HK-2 (cell line): ENCODE results near the gene FGFBP2.
A peak's percentile ranks its signal among the peaks of the same experiment; 100 is the strongest.
"Not testable (repeated sequence)": the region's sequence is repeated elsewhere in the genome, so short reads cannot be mapped to it uniquely, and the experiment has no call there.

Experiments used
- DNase-seq: peaks from one replicate; pipeline ENCODE4 v3.0.0-alpha.2; 2018; ENCODE audit not compliant: unreplicated experiment

FGFBP2 gene

GRCh38 chr4:15930314-15930713 lies 32.7 kb downstream of the FGFBP2 start:
- DNase-seq = no peak

- DNase-seq = no peak
Observed at GRCh38 chr4:15929540-15929939, 33.4 kb downstream of the FGFBP2 start.

DNA sequence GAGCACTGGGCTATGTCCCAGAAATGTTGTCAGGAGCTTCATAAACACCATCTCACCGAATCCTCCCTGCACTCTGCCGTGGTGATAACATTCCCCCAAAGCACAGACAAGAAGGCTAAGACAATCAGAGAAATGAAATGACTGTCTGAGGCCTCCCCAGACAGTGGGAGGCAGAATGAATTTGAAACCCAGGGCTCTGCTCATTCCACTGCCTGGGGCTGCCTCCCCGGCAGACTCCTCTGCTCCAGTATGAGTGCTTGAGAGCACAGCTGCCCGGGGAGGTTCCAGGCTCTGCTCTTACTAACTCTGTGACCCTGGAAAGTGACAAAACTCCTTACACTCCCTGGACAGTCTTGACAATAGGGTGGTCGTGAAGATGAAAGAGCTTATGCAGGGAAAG lies 34.1 kb downstream of the FGFBP2 start:
- DNase-seq = no peak

DNA sequence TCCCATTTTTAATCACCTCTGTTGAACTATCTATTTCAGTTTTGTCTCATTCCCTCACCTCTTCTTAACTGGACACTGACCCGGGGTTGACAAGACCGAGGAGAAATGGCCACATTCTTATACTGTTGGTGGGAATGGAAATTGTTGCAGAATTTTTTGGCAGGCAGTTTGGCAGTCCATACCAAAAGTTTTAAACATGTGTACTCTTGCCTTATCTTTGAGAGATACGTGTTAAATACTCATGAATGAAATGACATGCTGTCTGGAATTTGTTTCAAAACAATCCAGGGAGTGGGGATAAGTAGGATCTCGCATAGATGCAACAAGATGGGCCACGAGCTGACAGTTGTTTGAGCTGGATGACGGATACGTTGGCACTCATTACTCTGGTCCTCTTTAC lies 36.5 kb downstream of the FGFBP2 start:
- no peak for DNase-seq

- no peak for DNase-seq
Observed at GRCh38 chr4:15925830-15926229, 37.1 kb downstream of the FGFBP2 start.

GRCh38 chr4:15921592-15921932 lies 41.4 kb downstream of the FGFBP2 start:
- no peak for DNase-seq

DNA sequence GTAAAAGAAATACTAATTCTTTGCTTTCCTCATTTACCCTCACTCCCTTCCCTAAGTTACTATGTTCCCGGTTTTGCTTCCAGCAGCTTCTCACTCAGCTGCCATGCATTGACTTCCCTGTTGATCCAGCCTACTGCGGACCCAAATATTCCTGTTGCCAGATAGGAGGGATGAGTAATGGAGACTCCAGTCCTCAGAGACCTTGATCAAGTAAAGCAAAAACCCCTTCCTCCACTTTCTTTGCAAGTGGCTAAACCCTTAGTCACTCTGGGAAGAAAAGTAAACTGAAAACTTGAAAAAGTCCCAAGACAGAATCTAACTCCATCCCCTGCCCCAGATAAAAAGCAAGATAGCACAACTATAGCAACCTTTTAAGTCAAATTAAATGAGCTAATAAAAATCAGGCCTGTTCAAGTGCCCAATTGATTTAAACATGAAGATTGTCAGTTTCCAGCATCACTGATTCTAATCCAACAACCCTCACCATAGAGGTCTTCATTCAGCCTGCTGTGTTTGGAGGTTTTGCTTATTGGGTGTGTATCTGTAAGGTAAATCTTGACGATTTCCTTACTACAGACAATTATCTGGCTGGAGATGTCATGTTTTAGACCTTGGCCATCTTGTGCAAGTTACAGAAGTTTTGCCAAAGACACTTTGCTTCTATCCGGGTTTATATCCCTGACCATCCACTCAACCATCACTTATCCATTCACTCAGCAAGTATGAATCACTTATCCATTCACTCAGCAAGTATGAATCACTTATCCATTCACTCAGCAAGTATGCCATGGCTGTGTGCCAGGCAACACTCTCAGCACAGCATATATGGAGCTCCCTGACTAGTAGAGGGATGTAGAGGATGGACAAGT lies 42.0 kb downstream of the FGFBP2 start:
- peak; percentile 82 for DNase-seq

- no peak for DNase-seq
Observed at GRCh38 chr4:15918484-15919129, 44.4 kb downstream of the FGFBP2 start.

DNA sequence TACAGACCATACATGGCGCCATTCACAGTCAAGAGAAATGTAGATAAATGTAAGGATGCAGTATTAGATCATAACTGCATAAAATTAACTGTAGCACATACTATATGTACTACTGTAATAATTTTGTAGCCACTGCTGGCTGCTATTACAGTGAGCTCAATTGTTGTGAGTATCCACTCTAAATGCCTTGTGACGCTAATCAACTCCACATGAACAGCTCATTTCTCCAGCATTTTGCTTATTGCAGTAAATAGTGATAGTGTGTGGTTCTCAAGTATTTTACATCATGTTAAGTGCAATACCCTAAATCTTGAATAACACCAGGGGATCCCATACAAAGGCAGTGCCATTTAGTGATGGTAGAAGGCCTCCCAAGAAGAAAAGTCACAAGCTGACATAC lies 45.7 kb downstream of the FGFBP2 start:
- no peak for DNase-seq

DNA sequence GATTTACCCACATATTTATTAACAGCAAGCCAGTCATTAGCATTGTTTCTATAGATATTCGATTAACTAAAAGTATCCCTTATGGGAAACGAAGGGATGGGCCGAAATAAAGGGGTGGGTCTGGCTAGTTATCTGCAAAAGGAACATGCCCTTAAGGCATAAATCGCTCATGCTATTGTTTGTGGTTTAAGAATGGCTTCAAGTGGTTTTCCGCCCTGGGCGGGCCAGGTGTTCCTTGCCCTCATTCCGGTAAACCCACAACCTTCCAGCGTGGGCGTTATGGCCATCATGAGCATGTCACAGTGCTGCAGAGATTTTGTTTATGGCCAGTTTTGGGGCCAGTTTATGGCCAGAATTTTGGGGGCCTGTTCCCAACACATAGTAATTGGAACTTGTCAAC lies 46.6 kb downstream of the FGFBP2 start:
- DNase-seq = not testable (repeated sequence)

DNA sequence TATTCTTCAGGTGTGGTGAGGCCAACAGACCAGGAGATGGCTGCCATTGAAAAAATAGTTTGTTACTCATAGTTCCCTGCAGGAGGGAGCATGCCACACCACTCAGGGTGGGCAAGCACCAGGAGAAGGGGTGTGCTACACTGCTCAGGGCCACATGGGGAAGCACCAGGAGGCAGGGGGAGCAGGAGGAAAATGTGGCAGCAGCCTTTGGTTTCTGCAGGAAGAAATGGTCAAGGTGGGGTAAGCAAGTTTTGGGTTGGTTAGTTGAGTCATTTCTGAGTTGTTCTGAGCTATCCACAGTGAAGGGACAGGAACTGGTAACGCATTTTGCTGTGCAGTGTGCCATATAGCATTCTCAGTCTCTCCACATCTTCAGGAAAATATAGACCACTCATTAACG lies 48.2 kb downstream of the FGFBP2 start:
- no peak for DNase-seq

DNA sequence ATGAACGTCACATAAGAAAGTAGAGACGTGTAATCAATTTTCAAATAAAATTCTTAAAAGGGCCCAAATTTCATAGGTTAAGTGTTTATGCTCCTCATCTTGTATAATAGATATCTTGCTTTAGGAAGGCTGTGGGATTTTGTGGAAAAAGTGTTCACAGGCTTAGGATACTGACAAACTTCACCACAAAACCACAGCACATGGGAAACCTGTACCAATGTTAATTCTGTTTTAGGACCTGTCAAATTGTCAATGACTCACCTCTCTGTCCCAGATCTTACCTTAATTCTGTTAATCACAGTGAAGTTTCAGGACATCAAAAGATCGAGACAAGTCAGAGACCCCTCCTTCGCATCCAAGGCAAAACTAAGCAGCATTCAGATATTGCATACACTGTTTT lies 48.7 kb downstream of the FGFBP2 start:
- DNase-seq = no peak

DNA sequence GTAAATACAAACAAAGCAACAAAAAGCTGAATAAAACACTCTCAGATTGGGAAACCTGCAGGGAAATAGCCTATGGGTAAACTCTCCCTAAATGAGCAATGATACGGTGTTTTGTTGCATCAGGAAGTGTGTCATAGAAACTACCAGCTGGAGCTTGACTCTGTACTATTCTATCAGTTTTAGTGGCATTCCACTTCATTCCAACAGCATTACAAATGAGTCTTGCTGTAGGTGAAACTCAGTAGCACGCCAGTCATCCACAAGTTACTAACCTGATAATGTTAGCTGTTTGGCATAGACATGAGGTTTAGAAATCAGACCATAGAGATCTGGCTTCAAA lies 49.4 kb downstream of the FGFBP2 start:
- no peak for DNase-seq

DNA sequence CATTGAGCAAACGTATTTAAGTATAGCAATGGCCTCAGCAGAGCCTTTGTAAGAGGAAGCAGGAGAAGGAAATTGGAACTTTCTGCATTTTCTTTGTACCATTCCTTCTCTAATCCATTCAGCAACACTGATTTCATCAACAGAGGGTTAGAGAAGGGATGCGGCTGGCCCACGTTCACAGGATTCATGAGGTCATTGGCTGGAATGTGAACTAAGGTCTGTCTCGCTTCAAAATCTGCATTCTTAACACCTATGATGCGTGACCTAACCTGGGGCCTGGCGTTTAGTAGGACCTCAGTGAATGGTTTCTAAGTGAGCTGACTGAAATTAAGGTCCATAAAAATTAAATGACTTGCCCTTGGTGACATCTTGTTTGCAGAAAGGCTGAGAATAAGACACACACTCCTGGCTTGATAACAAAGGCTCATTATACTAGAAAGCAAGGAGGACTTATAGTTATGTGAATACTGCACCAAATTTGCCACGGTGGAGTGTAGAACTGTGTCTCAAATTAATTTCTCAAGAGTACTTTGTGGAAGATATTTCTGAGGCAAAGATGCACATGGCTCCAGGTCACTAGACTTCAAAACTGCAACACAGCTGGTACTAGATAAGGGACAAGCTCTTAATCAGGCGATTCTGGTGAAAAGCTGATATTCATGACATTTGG lies 49.9 kb downstream of the FGFBP2 start:
- peak; percentile 51 for DNase-seq

- no peak for DNase-seq
Observed at GRCh38 chr4:15912236-15912635, 50.7 kb downstream of the FGFBP2 start.
